Urinary bladder (tissue), 2 donors: Measurements from ENCODE around the gene ATF2. TPM values are rescaled to one million over a fixed set of nuclear protein-coding genes. Genes with fewer than 3 reads are reported as not detected.

ENCODE experiments used
- polyA plus RNA-seq: library from polyadenylated mRNA; stranded (reverse); fragments of 200-250 nt; gene quantifications from one replicate; pipeline ENCODE4 v1.2.3, GENCODE V29; 2013
- small RNA-seq: library from RNA; depleted of rRNA; stranded (forward); fragments of <200 nt; gene quantifications from one replicate; pipeline ENCODE3, GENCODE V24; 2014
- total RNA-seq: library from RNA; depleted of rRNA; stranded (reverse); fragments of >200 nt; gene quantifications from one replicate; pipeline ENCODE4 v1.2.3, GENCODE V29; 2014
- donor health status: healthy.

ATF2 gene
- total and polyA plus RNA-seq, 2 donors, result 20.4 to 117 TPM

Small RNAs within 50 kb of the gene (small RNA-seq; reads per million reads assigned to genes)
- gene MIR933 (not detected), gene RF02271 (not detected), gene RNU6-1290P (not detected), gene RNU6-763P (not detected)

Other genes starting within 250 kb of the ATF2 start
- 31.1 TPM for gene CHN1, start 162.8 kb downstream of the ATF2 start, total RNA-seq
- 13.2 TPM for gene CHN1, start 162.8 kb downstream of the ATF2 start, polyA plus RNA-seq
- 69.8 TPM for gene ATP5MC3, start 13.5 kb upstream of the ATF2 start, total RNA-seq
- 285 TPM for gene ATP5MC3, start 13.5 kb upstream of the ATF2 start, polyA plus RNA-seq